Measurements from ENCODE around the gene XPOT. TPM values are rescaled to one million over a fixed set of nuclear protein-coding genes. Genes with fewer than 3 reads are reported as not detected.

XPOT gene
- total and polyA plus RNA-seq, 2 of the 4 experiments (the other 2 are of a cell fraction): 40.9 to 80.8 TPM

- Histone ChIP-seq H2AK9ac (replicated peaks; ENCODE audit: low read depth, low read length, poor library complexity) (no peak overlapping the region), H4K91ac (ENCODE audit: insufficient read depth, low read depth, low read length) (no peak overlapping the region), H3K9me3 (ENCODE audit: control insufficient read depth, insufficient read depth, low read length) (no peaks in the 10 kb centered on the region), H2AK5ac (ENCODE audit: low read depth, low read length) (no peak overlapping the region), H4K20me1 (ENCODE audit: insufficient read depth, low read length) (no peaks in the 10 kb centered on the region), H2AFZ (replicated peaks; ENCODE audit: low read length, poor library complexity) (peak overlapping the region; percentile 40), H3K9me1 (ENCODE audit: insufficient read depth, low read length) (no peaks in the 10 kb centered on the region), H4K5ac (ENCODE audit: low read depth, low read length) (no peak overlapping the region), H3K4me1 (ENCODE audit: control insufficient read depth, insufficient read depth, low read length) (no peaks in the 10 kb centered on the region), H2BK15ac (ENCODE audit: low read depth, low read length) (no peak overlapping the region), H2BK120ac (ENCODE audit: low read depth, low read length) (no peak overlapping the region), H3K23ac (ENCODE audit: low read depth, low read length) (no peak overlapping the region), H3K14ac (replicated peaks; ENCODE audit: low read depth, low read length) (no peak overlapping the region), H3K4me3 (ENCODE audit: insufficient read depth, low read depth, low read length) (no peak overlapping the region), H3K56ac (ENCODE audit: extremely low read depth, insufficient read depth, low read length) (no peak overlapping the region), H3K4ac (ENCODE audit: low read depth, low read length) (no peak overlapping the region), H4K8ac (ENCODE audit: low read depth in 2 of 2, low read length in 2 of 2) (no peak overlapping the region), H3K9ac (ENCODE audit: low read depth, low read length) (no peak overlapping the region), H3K36me3 (ENCODE audit: control insufficient read depth, insufficient read depth, low read length) (no peaks in the 10 kb centered on the region), H3K18ac (ENCODE audit: low read depth, low read length) (no peak overlapping the region), H3K27me3 (ENCODE audit: control insufficient read depth, insufficient read depth, low read length) (peaks cover 6% of the 10 kb centered on the region; the same call in 1 of the 2 replicates), H3K27ac (ENCODE audit: insufficient read depth, low read length) (no peak overlapping the region), H2BK20ac (ENCODE audit: low read depth, low read length) (no peak overlapping the region), H3K4me2 (ENCODE audit: low read depth, low read length) (no peak overlapping the region), H3K79me1 (ENCODE audit: low read depth in 1 of 2, low read length in 2 of 2) (no peaks in the 10 kb centered on the region), H2BK5ac (ENCODE audit: low read depth, low read length, poor library complexity, severe bottlenecking) (no peak overlapping the region)
- no peak for ATAC-seq (ENCODE audit: low read depth)
- CTCF ChIA-PET: interaction anchor here (0.6 kb wide), 1 partner anchor 120 kb away, joined by 3 read pairs; no protein-coding TSS in a partner anchor
- POLR2A ChIA-PET (ENCODE audit: unreplicated experiment): no interaction called here
- WGBS, 2 experiments (ENCODE audit: extremely low coverage in 2 of 2, insufficient read length in 1 of 2): 40% methylated on average over 1 of the region's 2 CpGs; no CpG with 5 or more reads in 1 of the 2 experiments
- dilution Hi-C loops (cut with HindIII; ENCODE audit: low sequenced_read_pairs, unreplicated experiment) (no loop called here), in situ Hi-C loops (cut with MboI; ENCODE audit: low sequenced_read_pairs) (no loop called here), intact Hi-C loops (cut with micrococcal nuclease) (no loop called here)
- peak; percentile 31 for DNase-seq
- TF ChIP-seq RFX5 (IDR thresholded peaks at IDR 0.05; ENCODE audit: low read depth, low read length): no peak
- no peak for TF ChIP-seq RCOR1 (IDR thresholded peaks at IDR 0.05; ENCODE audit: insufficient replicate concordance, low read length)
- no peak for TF ChIP-seq POLR2A (IDR thresholded peaks at IDR 0.05; ENCODE audit: low read depth, low read length)
- no peak for TF ChIP-seq NFE2L2 (IDR thresholded peaks at IDR 0.05; ENCODE audit: low read depth, low read length)
- TF ChIP-seq ELK1 (IDR thresholded peaks at IDR 0.05; ENCODE audit: borderline replicate concordance, low read depth, low read length): no peak
- TF ChIP-seq CTCF (conservative IDR thresholded peaks at IDR 0.05; ENCODE audit: low read depth, low read length): no peak
- no peak for TF ChIP-seq MAFK (IDR thresholded peaks at IDR 0.05; ENCODE audit: low read depth, low read length)
- no peak for TF ChIP-seq CHD1 (IDR thresholded peaks at IDR 0.05; ENCODE audit: low read depth, low read length)
- no peak for TF ChIP-seq MXI1 (IDR thresholded peaks at IDR 0.05; ENCODE audit: borderline replicate concordance, low read depth, low read length)
- TF ChIP-seq FOS (IDR thresholded peaks at IDR 0.05; ENCODE audit: low read depth, low read length): no peak
- no peak for TF ChIP-seq CEBPB (IDR thresholded peaks at IDR 0.05; ENCODE audit: low read depth, low read length)
- no peak for TF ChIP-seq SMC3 (IDR thresholded peaks at IDR 0.05; ENCODE audit: low read depth, low read length)
- no peak for TF ChIP-seq MAZ (IDR thresholded peaks at IDR 0.05; ENCODE audit: borderline replicate concordance, low read depth, low read length)
- TF ChIP-seq USF2 (IDR thresholded peaks at IDR 0.05; ENCODE audit: low read depth, low read length): no peak
- TF ChIP-seq RAD21 (IDR thresholded peaks at IDR 0.05; ENCODE audit: low read length): no peak
- TF ChIP-seq BHLHE40 (IDR thresholded peaks at IDR 0.05; ENCODE audit: low read depth, low read length): no peak
- no TSS peak for BruUV-seq (replicated peaks)
Observed at GRCh38 chr12:64385468-64385867, 18.7 kb upstream of the XPOT start.
